Stimulated activated CD8-positive, alpha-beta memory T cell treated with anti-CD3 and anti-CD28 coated beads, Interleukin-4, amount 100 ng/mL, for 4 hours (primary cell): ENCODE measurements around the gene NTRK3.

Source experiments
- DNase-seq, 2 donors: peaks; one replicate each; pipeline ENCODE4 v3.0.0-alpha.2; 2020; ENCODE audit warnings: low read depth in 2 of 2, low spot score in 1 of 2

NTRK3 gene

GRCh38 chr15:87949151-87949574 lies 307.4 kb downstream of the NTRK3 start:
- no peak for DNase-seq

DNA sequence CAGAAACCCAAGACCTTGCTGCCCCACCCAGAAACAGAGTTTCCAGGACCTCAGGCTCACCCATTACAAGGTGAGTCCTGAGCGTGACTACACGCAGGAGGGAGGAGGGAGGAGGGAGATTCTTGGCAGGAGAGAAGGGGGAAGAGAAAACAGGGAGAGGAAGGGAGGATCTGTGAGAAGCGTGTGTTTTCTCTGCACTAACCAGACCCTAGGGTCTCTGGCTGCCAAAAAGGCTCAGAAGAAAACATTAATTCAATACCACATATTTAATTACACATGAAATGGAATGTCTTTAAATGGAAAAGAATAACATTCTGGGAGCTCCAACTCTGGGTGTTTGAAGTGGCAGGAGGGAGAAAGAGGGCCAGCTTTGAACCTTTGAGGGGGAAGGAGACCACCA lies 309.0 kb downstream of the NTRK3 start:
- no peak for DNase-seq

DNA sequence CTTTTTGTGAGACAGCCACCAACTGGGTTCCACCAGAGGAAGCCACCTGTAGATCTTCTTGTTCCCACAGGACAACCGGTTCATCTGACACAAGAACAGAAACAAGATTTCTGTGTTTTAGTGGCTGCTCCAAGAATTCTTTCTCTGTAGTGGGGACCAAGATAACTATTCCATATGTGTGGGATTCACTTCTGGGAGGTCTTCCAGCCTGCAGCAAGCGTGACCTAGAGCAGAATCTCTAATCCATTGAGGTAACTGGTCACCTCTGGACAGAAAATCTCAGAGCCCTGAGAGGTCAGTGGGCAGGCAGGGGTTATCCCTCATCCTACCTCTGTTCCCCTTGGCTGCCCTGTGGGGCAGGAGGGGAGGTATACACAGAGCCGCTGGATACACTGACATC lies 311.3 kb downstream of the NTRK3 start:
- DNase-seq, result no peak

DNA sequence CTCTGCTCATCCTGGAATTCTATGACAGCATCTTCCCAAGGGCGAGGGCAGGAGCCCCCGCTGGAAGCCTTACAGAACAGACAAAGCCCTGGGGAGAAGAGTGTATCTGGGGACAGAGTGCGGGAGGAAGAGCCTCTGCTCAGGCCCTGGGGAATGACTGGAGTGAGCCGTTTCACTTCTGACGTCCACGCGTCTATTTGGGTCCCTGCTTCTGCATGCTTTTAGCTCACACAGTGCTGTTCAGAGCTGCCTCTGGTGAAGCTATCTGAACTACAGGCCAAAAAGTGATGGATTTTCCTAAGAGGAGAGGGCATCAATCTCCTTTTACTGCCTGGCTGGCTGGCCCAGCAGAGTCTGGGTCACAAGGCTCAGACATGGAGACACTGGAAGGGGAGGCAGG lies 311.8 kb downstream of the NTRK3 start:
- no peak for DNase-seq

DNA sequence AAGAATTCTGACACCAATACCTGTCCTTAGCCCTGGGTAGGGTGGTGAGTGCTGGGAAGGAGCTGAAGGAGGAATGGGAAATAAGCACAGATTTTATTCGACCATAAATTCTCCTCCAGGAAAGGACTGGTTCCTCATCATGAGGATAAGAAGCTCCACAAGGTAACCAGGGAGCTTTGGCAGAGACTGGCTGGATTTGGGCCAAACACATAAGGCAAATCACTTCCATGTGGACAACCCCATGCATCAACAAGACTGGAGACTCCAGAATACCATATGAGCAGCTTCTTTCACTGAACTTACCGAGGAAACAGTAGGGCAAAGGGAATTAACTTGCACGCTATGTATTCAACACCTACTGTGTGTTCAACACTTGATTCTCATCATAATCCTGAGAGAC lies 312.5 kb downstream of the NTRK3 start:
- no peak for DNase-seq

DNA sequence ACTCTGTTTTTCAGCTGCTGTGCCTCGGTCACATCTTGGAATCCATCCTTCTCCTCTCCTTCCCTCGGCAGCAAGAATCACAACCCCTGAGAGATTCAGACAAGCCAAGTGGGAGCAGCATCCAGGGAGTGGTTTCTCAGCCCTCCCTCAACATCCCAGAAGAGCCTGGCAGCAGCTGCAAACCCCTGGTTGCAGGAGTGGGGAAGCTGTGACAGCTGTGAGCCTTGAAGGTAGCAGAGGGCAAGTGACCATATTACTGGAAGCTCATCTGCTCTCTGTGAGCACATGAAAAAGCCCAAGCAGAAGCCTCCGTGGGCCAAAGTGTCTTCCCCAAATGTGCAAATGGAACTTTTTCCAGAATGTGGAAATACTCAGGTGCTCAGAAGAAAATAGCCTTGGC lies 312.9 kb downstream of the NTRK3 start:
- DNase-seq, result no peak

DNA sequence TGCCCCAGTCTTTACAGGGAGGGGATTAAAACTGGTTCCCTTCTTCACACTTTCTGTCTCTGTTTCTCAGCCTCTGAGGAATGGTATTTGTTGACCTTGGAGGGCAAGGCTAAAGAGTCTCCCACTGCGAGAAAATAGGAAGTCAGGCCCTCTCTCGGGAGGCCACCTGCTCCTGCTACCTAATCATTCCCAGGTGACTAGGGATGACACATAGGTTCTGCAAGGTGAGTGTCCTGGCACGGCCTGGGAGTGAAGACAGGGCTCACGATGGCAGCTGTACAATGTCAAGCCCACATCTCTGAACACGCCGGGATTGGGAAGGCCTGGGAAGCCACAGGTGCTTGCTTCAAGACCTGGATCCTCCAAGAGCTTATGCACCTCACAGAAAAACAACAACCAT lies 314.2 kb downstream of the NTRK3 start:
- no peak for DNase-seq

GRCh38 chr15:87941606-87942005 lies 314.9 kb downstream of the NTRK3 start:
- DNase-seq, result no peak

- DNase-seq, result no peak
These were observed 315.8 kb downstream of the NTRK3 start for GRCh38 chr15:87940768-87941167.

DNA sequence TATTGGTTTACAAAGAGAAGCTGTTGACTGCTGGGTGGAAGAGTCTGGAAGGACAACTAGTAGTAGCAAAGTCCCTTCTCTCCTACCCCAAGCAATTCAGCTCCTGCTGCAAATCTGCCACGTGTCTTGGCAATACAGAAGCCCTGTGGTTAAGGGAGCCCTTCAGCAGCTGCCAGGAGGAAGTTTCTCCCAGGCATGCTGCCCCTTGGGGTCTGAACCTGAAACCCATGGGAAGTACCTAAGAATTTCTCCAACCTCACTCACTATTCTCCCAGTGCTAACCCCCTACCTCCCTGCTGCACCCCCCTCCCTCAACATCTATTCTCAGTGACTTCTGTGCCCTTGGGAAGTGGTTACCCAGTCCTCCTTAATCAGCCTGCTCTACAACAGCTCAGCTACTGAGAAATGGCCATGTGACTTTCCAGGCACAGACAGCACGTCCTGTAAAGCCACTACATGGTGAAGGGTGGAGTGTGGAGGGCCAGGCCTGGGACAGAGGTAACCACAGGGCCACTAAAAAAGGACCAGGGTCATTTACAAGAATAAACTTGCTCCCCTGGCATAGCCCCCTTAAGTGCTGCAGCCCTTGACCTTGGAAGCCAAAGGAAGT lies 316.6 kb downstream of the NTRK3 start:
- DNase-seq, result no peak

- DNase-seq, result no peak
These were observed 318.5 kb downstream of the NTRK3 start for GRCh38 chr15:87938031-87938430.

- no peak for DNase-seq
These were observed 321.0 kb downstream of the NTRK3 start for GRCh38 chr15:87935583-87935982.

GRCh38 chr15:87931584-87931983 lies 325.0 kb downstream of the NTRK3 start:
- no peak for DNase-seq

DNA sequence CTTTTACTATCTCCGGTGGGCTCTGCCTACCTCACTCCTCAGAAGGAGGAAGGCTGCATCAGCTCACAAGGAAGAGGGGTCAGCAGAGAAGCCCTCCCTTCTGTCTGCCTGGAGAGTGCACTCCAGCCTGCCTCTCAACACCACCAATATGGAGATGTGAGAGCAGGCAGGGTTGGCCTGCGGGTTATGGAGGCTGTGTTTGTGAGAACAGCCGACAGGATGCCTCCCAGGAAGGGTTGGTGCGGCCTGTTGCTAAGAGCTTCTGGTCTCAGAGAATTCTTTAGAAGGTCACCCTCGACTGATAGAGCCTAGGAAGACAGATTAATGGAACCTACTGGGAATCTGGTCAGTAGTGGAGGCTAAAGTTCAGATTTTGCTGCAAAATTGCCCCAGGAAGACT lies 326.1 kb downstream of the NTRK3 start:
- no peak for DNase-seq

DNA sequence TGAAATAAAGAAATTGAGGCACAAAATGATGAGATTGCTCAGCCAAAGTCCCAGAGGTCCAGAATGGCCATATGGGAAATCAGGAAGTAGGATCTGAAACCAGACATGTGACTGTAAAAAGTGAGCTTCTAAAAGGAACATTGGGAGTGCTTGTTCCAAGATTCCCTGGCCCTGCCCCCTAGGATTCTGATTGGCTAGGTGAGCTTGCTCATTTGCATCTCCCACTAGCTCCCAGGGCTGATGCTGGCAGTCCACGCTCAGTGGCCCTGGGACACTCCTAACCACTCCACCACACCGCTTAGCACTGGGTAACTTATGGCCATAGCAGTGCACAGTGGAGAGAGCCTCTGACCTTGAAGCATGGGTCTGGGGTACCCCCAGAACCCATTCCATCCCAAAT lies 326.7 kb downstream of the NTRK3 start:
- no peak for DNase-seq

- DNase-seq, result no peak
These were observed 332.1 kb downstream of the NTRK3 start for GRCh38 chr15:87924433-87924832.

DNA sequence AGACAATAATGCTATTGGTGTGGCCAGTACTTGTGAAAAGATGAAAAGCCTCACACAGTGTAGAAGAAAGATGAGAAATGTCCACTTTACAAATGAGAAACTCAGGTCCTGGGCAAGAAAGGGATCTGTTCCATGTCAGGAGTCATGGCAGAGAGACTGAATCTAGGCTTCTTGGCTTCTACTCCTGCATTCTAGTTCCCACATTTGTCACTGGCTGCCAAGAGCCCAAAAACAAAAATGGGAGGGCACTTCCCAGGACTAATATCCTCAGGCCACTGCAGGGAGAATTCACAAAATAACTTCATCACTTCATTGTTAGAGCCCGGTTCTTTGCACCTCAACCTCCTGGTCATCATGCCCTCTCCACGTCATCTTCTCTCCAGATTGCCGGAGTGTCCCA lies 337.5 kb downstream of the NTRK3 start:
- no peak for DNase-seq

- DNase-seq, result no peak
These were observed 339.1 kb downstream of the NTRK3 start for GRCh38 chr15:87917480-87917879.

GRCh38 chr15:87916208-87916607 lies 340.3 kb downstream of the NTRK3 start:
- DNase-seq, result no peak

DNA sequence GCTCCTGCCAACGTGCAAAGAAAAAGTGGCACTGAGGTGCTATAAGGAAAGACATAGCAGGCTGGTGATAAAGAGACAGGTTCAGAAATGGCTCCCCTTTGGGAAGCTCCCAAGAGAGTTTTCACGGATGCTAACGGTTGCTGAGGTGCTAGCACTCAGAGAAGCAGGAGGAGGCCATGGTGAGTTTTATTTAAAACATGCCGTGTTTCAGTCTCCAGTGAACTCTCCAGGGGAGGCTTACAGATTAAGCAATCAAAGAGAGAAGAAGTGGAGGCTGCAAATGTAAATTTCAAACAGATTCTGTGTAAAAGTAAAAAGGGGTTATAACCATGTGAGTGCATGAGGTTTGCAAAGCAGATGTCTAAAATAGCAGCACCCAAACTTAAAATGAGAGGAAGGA lies 346.2 kb downstream of the NTRK3 start:
- no peak for DNase-seq

- DNase-seq, result no peak
These were observed 348.7 kb downstream of the NTRK3 start for GRCh38 chr15:87907676-87908446.

GRCh38 chr15:87906444-87906843 lies 350.1 kb downstream of the NTRK3 start:
- DNase-seq, result no peak
